ENCODE data around the gene DCUN1D2.

DCUN1D2 gene

DNA sequence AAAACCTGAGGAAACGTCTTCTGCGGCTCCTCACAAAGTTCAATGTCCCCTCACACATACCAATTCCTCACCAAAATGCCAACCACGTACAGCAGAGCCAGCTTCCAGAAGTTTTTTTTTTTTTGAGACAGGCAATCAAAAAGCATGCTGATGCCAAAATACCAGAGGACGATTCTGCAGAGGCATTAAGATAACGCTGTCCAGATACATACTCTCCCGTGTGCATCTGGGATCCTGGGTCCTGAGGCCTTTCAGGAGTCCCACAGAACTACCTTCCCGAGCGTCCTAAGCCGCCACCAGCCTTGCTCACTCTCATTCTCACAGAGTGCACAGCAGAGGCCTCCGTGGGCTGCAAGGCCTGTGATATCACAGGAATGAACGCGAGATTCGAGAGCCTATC, 5.0 kb downstream of the DCUN1D2 start:
- in situ Hi-C loops (cut with HindIII; ENCODE audit: low sequenced_read_pairs), result loop anchor here (5.0 kb wide), 1 partner anchor 43 kb away; no protein-coding TSS in a partner anchor
- no peak overlapping the region for H3K4me3 ChIP-seq (ENCODE audit: low read depth, low read length)
- TF ChIP-seq, protein P1, sequence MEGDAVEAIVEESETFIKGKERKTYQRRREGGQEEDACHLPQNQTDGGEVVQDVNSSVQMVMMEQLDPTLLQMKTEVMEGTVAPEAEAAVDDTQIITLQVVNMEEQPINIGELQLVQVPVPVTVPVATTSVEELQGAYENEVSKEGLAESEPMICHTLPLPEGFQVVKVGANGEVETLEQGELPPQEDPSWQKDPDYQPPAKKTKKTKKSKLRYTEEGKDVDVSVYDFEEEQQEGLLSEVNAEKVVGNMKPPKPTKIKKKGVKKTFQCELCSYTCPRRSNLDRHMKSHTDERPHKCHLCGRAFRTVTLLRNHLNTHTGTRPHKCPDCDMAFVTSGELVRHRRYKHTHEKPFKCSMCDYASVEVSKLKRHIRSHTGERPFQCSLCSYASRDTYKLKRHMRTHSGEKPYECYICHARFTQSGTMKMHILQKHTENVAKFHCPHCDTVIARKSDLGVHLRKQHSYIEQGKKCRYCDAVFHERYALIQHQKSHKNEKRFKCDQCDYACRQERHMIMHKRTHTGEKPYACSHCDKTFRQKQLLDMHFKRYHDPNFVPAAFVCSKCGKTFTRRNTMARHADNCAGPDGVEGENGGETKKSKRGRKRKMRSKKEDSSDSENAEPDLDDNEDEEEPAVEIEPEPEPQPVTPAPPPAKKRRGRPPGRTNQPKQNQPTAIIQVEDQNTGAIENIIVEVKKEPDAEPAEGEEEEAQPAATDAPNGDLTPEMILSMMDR (IDR thresholded peaks at IDR 0.05; ENCODE audit: low read depth, low read length, missing control alignments), result no peak
- no peak for DNase-seq (ENCODE audit: low read depth)

- TF ChIP-seq, protein P1 (IDR thresholded peaks at IDR 0.05; ENCODE audit: low read depth, low read length, missing control alignments), result no peak
- H3K4me3 ChIP-seq (ENCODE audit: low read depth, low read length), result no peak overlapping the region
- in situ Hi-C loops (cut with HindIII; ENCODE audit: low sequenced_read_pairs), result no loop called here
- DNase-seq (ENCODE audit: low read depth), result no peak
Measured at GRCh38 chr13:113483504-113484293, 6.8 kb downstream of the DCUN1D2 start.

GRCh38 chr13:113483081-113483480, 7.4 kb downstream of the DCUN1D2 start:
- TF ChIP-seq, protein P1 (IDR thresholded peaks at IDR 0.05; ENCODE audit: low read depth, low read length, missing control alignments), result no peak
- H3K4me3 ChIP-seq (ENCODE audit: low read depth, low read length), result no peak overlapping the region
- in situ Hi-C loops (cut with HindIII; ENCODE audit: low sequenced_read_pairs), result no loop called here
- no peak for DNase-seq (ENCODE audit: low read depth)

DNA sequence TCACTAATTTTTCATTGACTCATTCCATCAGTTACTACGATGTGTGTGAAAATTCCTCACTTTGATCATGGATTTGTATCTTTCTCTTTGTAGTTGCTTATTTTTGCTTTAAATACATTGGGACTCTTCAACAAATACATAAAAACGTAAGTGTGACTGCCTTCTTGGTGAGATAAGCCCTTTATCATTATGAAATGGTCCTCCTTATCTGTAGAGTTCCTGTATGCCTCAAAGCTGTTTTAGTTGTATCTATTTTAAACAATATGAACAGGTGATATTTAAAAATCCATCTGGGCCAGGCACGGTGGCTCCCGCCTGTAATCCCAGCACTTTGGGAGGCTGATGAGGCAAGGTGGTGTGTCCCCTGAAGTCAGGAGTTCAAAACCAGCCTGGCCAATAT, 11.3 kb downstream of the DCUN1D2 start:
- H3K4me3 ChIP-seq (ENCODE audit: low read depth, low read length), result no peak overlapping the region
- in situ Hi-C loops (cut with HindIII; ENCODE audit: low sequenced_read_pairs), result no loop called here
- DNase-seq (ENCODE audit: low read depth), result no peak
- TF ChIP-seq, protein P1 (IDR thresholded peaks at IDR 0.05; ENCODE audit: low read depth, low read length, missing control alignments), result no peak

DNA sequence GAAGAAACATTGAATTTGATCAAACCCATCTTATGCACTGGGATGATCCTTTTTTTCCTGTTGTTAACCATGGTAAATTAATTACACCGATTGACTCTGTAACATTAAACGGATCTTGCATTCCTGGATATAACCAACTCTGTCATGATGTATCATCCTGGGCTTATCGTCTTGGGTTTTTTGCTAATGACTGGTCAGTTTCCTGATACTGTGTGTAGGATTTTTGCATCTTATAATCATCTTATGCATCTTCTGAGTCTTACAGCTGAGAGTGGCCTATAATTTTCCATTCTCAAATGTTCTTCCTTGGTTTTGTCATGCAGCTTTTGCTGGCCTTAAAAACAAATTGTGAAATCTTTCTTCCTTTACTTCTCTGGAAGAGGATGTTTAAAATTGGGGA, 12.8 kb downstream of the DCUN1D2 start:
- TF ChIP-seq, protein P1 (IDR thresholded peaks at IDR 0.05; ENCODE audit: low read depth, low read length, missing control alignments), result no peak
- no peak for DNase-seq (ENCODE audit: low read depth)
- H3K4me3 ChIP-seq (ENCODE audit: low read depth, low read length), result no peak overlapping the region
- in situ Hi-C loops (cut with HindIII; ENCODE audit: low sequenced_read_pairs), result no loop called here

GRCh38 chr13:113476811-113477210, 13.7 kb downstream of the DCUN1D2 start:
- H3K4me3 ChIP-seq (ENCODE audit: low read depth, low read length), result no peak overlapping the region
- no peak for DNase-seq (ENCODE audit: low read depth)
- TF ChIP-seq, protein P1 (IDR thresholded peaks at IDR 0.05; ENCODE audit: low read depth, low read length, missing control alignments), result no peak
- in situ Hi-C loops (cut with HindIII; ENCODE audit: low sequenced_read_pairs), result no loop called here
